HG03432 (cell line): ENCODE measurements around the gene FAM76A.
"Not testable (repeated sequence)": the region's sequence is repeated elsewhere in the genome, so short reads cannot be mapped to it uniquely, and the experiment has no call there.

Experiments used
- ATAC-seq: cut with Tn5 transposase; IDR thresholded peaks from one replicate; pipeline ENCODE4 v1.9.1; 2021; ENCODE audit warnings: mild to moderate bottlenecking, moderate library complexity; ENCODE audit not compliant: unreplicated experiment

FAM76A gene

GRCh38 chr1:27774654-27775053, 48.9 kb downstream of the FAM76A start:
- ATAC-seq, result no peak

GRCh38 chr1:27775336-27775735, 49.6 kb downstream of the FAM76A start:
- not testable (repeated sequence) for ATAC-seq

- not testable (repeated sequence) for ATAC-seq
These were observed 50.5 kb downstream of the FAM76A start for GRCh38 chr1:27776276-27776675.

GRCh38 chr1:27778056-27778455, 52.3 kb downstream of the FAM76A start:
- ATAC-seq, result no peak

DNA sequence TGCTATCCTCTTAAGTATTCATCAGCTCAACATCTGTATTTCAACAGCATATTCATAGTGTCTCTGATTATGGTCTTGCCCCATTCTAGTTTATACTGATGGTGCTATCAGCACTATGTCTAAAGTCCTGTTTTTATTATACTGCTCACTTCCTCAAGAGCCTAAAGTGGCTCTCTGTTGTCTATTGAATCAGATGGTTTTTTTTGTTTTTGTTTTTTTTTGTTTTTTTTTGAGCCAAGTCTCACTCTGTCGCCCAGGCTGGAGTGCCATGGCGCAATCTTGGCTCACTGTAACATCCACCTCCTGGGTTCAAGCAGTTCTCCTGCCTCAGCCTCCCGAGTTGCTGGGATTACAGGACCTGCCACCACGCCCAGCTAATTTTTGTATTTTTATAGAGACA, 53.4 kb downstream of the FAM76A start:
- ATAC-seq, result no peak

DNA sequence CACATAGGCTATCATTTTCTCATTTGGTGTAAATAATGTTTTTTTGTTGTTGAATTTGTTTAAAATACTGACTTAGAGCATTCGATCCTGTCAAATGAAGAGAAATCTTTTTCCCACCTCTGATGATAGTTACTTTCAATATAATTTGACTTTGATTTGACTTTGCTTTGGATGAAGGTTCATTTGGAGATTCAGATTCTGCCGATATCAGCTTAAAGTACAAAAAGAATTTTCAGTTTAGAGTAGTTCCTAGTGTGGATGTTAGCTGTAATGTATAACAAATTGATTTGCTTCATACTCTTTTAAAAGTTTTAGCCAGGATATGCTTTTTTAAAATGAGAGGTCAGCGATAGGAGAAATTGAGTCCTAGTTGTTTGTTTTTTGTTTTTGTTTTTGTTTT, 57.2 kb downstream of the FAM76A start:
- no peak for ATAC-seq

GRCh38 chr1:27784700-27785099, 58.9 kb downstream of the FAM76A start:
- no peak for ATAC-seq

DNA sequence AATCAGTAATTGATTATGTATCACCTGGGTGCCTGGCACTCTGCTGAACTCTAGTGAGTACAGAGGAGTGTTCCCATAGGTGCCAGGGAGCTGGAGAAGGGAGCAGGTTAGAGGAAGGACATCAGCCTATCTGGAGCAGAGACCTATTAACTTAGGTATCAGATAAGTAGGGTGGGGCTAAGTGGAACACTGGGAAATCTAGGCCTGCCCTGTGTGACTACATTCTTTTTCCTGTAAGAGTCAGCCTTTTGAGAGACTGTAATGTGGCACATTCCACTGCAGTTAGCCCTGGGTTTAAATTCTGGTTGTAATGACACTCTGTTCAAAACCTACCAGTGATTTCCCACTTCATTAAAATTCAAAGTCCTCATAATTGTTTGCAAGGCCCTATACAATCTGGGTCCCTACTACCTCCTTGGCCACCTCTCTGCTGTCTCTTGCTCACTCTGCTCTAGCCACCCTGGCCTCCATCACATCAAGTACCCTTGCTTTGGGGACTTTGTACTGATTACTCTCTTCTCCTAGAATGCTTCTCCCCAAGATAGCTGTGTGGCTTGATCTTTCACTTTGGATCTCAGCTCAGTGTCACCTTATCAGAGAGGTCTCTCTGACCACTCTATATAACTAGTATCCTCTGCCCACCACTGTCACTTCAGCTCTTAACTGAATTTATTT, 60.2 kb downstream of the FAM76A start:
- ATAC-seq, result no peak

DNA sequence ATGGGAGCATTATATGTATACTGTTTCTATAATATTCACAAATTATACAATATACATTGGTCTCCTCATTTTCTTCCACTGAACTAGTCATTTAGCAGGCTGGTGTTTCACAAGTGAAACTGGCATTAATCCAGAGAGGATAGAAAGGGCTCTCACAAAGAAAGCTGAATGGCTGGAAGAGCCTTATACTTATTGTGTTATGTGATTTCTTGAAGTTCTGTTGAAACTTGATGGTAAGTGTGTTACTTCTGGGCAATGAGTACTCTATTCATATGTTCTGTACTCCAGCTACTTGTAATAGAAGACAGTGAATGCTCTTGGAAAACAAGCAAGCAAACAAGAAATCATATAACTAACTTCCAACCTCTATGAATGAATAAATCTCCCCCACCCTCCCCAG, 62.1 kb downstream of the FAM76A start:
- no peak for ATAC-seq

GRCh38 chr1:27789540-27790041, 63.8 kb downstream of the FAM76A start:
- no peak for ATAC-seq

GRCh38 chr1:27790270-27790669, 64.5 kb downstream of the FAM76A start:
- ATAC-seq, result not testable (repeated sequence)

- no peak for ATAC-seq
These were observed 69.8 kb downstream of the FAM76A start for GRCh38 chr1:27795601-27796000.

DNA sequence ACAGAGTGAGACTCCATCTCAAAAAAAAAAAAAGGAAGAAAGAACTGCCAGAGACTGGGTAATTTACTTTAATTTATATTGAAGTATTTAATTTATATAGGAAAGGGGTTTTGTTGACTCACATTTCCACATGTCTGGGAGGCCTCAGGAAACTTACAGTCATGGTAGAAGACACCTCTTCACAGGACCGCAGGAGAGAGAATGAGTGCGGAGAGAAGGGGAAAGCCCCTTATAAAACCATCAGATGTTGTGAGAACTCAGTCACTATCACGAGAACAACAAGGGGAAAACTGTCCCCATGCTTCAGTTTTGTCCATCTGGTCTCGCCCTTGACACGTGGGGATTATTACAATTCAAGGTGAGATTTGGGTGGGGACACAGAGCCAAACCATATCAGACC, 79.0 kb downstream of the FAM76A start:
- ATAC-seq, result no peak

DNA sequence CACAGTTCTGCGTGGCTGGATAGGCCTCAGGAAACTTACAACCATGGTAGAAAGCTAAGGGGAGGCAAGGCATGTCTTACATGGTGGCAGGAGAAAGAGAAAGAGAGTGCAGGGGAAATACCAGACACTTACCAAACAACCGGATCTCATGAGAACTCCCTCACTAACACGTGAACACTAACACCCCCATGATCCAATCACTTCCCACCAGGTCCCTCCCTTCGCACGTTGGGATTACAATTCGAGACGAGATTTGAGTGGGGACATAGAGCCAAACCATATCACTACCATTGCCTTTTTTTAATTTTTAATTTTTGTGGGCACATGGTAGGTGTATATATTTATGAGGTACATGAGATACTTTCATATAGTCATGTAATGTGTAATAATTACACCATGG, 81.0 kb downstream of the FAM76A start:
- no peak for ATAC-seq

GRCh38 chr1:27807385-27807784, 81.6 kb downstream of the FAM76A start:
- ATAC-seq, result no peak

DNA sequence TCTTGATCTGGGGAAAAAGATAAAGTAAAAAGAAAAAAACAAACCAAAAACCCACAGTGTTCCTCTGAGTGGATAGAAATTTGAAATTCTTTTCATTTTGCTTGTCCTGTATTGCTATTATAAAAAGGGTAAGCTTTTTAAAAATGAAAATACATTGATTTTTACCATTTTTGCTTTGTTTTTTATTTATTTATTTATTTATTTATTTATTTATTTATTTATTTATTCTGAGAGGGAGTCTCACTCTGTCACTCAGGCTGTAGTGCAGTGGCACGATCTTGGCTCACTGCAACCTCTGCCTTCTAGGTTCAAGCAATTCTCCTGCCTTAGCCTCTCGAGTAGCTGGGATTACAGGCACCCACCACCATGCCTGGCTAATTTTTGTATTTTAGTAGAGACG, 82.4 kb downstream of the FAM76A start:
- not testable (repeated sequence) for ATAC-seq

DNA sequence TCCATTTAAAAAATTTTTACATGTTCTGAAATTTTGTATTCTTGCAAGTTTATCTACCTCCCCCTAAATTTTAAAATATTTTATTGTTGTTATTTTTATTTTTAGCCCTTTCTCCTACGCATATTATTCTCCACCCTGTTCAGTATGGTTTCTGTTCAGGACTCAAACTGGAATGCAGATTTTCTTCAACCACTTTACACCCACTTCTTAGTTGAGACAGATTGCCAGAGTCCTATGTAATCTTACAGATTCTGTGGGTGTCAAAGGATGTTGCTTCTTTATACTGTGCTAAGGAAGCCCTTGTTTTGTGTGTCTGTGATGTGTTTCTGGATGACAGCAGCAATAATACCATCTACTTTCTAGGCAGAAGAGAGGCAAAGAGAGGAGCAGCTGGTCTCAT, 84.1 kb downstream of the FAM76A start:
- ATAC-seq, result no peak

DNA sequence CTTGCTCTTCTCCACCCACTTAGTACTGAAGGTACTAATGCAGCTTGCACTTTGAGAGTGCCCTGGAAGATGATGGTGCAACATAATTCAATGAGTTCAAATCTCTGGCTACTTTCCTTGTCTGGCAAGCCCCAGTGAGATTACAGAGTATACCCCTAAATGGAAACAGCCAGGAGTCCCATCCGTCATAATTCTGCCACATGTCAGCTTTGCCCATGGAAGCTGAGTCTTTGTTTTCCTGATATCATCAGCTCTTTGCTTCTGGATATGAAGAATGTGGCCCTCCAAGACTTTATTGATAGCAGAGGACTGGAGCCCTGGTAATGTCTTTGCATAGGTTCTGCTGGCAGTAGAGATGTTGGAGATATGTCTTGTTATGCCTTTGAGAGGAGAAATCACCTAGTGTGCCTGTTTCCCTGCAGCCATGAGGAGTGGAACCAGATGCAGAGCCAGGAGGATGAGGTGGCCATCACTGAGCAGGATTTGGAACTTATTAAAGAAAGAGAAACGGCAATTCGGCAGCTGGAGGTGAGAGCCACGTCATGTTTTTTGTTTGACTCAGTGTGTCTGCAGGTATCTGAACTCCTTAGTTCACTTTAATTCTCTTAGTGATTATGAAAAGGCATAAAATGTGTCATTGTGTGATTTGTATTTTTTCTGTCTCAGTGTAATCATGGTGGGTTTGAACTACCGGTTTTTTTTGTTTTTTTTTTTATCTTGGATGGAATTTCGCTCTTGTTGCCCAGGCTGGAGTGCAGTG, 86.2 kb downstream of the FAM76A start:
- no peak for ATAC-seq
